ENCODE data around the gene TH.

GRCh38 chr11:2143477-2143798, 28.2 kb downstream of the TH start:
- no peak for TF ChIP-seq CTCF (IDR thresholded peaks at IDR 0.05)
- no peak for TF ChIP-seq POLR2AphosphoS5 (IDR thresholded peaks at IDR 0.05)
- TF ChIP-seq EP300 (IDR thresholded peaks at IDR 0.05) = no peak

All from upper lobe of left lung (tissue), 4 donors.